OCI-LY7 (cell line): ENCODE results near the gene TRMT11.

Experiments used
- CTCF ChIP-seq: fragments of 200-600 bp; sonication (generic); conservative IDR thresholded peaks from 2 replicates; pipeline ENCODE4 v1.5.1; 2014; ENCODE audit warnings: mild to moderate bottlenecking, antibody characterized with exemption, low read length, moderate library complexity, mixed read lengths
- EZH2phosphoT487 ChIP-seq: fragments of 200-600 bp; sonication (generic); IDR thresholded peaks from 2 replicates; pipeline ENCODE4 v1.6.1; 2018; ENCODE audit warnings: low read depth, borderline replicate concordance, mild to moderate bottlenecking, mixed run types, antibody characterized with exemption, low read length, moderate library complexity, mixed read lengths

DNA sequence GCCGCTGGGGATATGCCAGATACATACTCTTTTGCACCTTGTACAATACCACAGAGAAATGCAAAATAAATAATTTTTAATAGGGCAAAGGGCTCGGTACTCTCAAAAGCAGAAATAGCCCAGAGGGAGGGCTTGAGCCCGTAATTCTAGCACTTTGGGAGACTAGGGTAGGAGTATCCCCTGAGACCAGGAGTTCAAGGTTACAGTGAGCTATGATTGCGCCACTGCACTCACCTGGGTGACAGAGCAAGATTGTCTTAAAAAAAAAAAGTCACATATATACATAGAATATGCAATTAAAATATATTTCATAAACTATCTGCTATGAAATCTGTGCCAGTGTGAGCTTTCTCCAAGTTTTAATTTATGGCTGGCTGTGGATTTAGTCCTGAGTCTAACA, 818 bp upstream of the TRMT11 start:
- no peak for TF ChIP-seq CTCF
- no peak for TF ChIP-seq EZH2phosphoT487
